ENCODE measurements around the gene KRABD2.
"Not testable (repeated sequence)": the region's sequence is repeated elsewhere in the genome, so short reads cannot be mapped to it uniquely, and the experiment has no call there.

The KRABD2 gene

GRCh38 chr17:8360260-8360659, 16.2 kb downstream of the KRABD2 start:
- DNase-seq, result no peak

- peak; percentile 86 for DNase-seq
Measured at GRCh38 chr17:8359769-8360168, 16.7 kb downstream of the KRABD2 start.

- no peak for DNase-seq
Measured at GRCh38 chr17:8357910-8358309, 18.6 kb downstream of the KRABD2 start.

- no peak for DNase-seq
Measured at GRCh38 chr17:8354236-8354635, 22.3 kb downstream of the KRABD2 start.

- no peak for DNase-seq
Measured at GRCh38 chr17:8353736-8354135, 22.8 kb downstream of the KRABD2 start.

- DNase-seq, result no peak
Measured at GRCh38 chr17:8350339-8350738, 26.2 kb downstream of the KRABD2 start.

DNA sequence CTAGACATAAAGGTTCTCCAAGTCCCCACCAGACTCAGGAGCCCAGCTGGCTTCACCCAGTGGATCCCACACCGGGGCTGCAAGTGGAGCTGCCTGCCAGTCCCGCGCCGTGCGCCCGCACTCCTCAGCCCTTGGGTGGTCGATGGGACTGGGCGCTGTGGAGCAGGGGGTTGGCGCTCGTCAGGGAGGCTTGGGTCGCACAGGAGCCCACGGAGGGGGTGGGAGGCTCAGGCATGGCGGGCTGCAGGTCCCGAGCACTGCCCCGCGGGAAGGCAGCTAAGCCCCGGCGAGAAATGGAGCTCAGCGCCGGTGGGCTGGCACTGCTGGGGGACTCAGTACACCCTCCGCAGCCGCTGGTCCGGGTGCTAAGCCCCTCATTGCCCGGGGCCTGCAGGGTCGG, 29.5 kb downstream of the KRABD2 start:
- not testable (repeated sequence) for DNase-seq

DNA sequence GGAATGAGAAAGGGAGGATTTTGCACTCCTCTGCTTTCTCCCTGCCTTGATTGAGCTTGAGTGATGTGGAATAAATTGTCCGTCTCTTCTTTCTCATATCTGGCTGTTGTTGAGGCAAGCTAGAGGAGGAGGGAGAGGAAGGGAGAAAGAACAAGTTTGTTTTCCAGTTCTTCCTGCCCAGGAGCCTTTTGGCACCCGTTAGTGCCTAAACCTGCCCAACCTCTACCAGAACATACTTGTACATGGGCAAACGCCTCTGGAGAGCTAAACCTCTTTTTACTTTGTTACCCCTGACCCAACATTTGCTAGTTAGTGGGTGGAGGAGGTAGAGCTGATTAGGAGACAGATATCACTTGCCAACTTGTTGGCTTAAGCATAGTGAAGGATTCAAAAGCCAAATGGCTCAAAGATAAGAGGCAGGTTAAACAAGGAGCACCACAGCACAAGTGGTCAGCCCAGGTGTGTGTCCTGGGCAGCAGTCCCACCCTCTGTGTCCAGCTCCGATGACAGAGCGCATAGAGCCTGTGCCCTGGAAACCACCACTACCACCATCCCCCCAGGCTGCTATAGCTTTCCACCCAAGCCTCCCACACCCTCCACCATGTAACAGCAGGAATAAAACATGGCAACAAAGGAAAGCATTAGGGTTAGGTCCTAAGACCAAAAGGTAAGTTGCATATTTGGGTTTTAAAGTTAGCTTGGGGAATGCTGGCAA, 30.4 kb downstream of the KRABD2 start:
- no peak for DNase-seq

GRCh38 chr17:8345052-8345690, 31.3 kb downstream of the KRABD2 start:
- no peak for DNase-seq

- DNase-seq, result peak; percentile 40
Measured at GRCh38 chr17:8341456-8341855, 35.0 kb downstream of the KRABD2 start.

- no peak for DNase-seq
Measured at GRCh38 chr17:8339540-8339939, 37.0 kb downstream of the KRABD2 start, which contains the start of gene ODF4. TSS of gene ODF4 (plus strand) at chr17:8339840. CDS start at chr17:8340052, 212 bp downstream.

DNA sequence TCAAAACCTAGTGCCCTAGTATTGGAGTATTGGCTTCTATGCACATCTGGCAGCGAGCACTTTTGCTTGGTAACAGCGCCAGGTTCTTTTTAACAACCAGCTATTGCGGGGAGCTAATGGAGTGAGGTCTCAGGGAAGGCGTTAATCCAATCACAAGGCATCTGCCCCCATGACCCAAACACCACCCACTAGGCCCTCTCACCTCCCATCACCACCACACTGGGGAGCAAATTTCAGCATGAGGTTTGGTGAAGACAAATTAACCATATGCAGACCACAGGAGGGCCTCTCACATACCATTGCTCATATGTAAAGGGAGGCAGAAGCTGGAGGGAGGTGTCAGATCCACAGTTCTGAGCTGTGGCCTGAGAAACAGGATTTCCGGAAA, 37.8 kb downstream of the KRABD2 start:
- DNase-seq, result peak; percentile 23

DNA sequence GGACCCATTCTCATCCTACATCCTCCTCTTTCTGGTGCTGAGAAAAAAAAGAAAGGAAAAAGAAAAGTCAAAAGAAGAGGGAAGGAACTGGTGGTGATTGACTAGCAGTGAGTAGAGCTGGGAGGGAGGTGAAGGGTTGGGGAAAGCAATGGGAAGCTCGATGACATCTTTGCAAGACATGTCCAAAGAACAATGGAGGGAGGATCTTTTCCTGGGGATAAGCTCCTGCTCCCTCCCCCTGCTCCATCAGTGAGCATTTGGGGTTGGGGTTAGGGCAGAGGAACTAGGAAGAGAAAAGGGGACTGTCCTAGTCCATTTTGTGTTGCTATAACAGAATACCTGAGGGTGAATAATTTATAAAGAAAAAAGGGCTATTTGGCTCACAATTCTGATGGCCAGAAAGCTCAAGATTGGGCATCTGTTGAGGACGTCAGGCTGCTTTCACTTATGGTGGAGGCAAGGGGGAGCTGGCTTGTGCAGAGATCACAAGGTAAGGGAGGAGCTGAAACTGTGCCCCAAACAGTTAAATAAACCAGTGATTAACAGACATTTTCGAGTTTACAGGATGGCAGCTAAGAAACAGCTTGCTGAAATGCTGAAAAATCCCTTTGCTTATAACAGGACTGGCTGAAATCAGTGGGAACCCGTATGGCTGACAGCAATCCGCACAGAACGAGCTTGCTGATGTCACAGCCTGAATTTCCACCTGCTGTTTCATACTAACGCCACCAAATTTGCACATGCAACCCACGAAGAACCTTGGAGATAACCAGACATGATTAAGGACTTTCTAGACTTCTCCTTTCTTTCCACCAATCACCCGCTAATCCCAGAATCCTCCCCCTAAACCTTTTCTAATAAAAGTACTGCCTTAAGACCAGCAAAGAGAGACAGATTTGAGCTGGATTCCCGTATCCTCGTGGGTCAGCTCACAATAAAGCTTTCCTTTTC, 38.4 kb downstream of the KRABD2 start:
- no peak for DNase-seq

GRCh38 chr17:8333281-8333680, 43.2 kb downstream of the KRABD2 start:
- no peak for DNase-seq

DNA sequence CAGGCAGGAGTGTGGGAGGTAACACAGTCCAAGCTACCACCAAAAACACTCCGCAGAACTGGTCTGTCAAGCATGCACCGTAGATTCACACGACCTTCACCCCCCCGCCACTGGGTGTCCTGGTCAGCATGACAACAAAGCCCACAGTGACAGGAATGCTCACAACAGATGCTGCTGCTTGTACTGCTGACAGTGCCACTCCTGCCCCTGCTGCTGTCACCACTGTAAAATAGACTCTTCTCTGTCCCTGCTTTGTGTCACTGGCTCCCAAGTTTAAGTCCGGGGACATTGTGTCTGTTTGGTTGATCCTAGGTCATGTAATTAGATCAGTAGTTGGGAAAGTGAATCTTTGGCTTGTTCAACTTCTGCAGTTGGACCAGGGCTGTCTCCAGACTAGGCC, 43.8 kb downstream of the KRABD2 start:
- DNase-seq, result no peak

- no peak for DNase-seq
Measured at GRCh38 chr17:8332128-8332527, 44.4 kb downstream of the KRABD2 start.

- DNase-seq, result no peak
Measured at GRCh38 chr17:8327303-8327649, 49.2 kb downstream of the KRABD2 start.

Measured in fibroblast of skin of abdomen (primary cell).